Transverse colon (tissue), 4 donors: ENCODE data around the gene SYNPO2.

Experiments used
- CTCF ChIP-seq, 5 experiments: fragments of 200-600 bp in 3 of 5; fragments of 450-650 bp in 2 of 5; sonication (generic) in 3 of 5; IDR thresholded peaks; 1 replicate in 2 of 5; 2 replicates in 3 of 5; pipeline ENCODE4 v1.5.1; 2016 to 2017; ENCODE audit warnings: antibody characterized with exemption in 5 of 5, inconsistent platforms in 3 of 5, mild to moderate bottlenecking in 2 of 5, moderate library complexity in 1 of 5
- POLR2AphosphoS5 ChIP-seq, 3 donors: sonication (generic); formaldehyde crosslinking; IDR thresholded peaks; one replicate each; pipeline ENCODE4 v1.6.1; 2016; ENCODE audit warnings: antibody characterized with exemption in 3 of 3

- TF ChIP-seq POLR2AphosphoS5 (IDR thresholded peaks at IDR 0.05) (no peak), CTCF (IDR thresholded peaks at IDR 0.05) (no peak)
Observed at GRCh38 chr4:118877797-118878196, 10.9 kb upstream of the SYNPO2 start.
